Parathyroid adenoma (tissue), 2 donors: ENCODE measurements around the gene USP28.

Source experiments
- H2AFZ ChIP-seq: fragments of 300-600 bp; sonication (generic); one replicate; pipeline ENCODE4 v1.7.0; 2017; ENCODE audit warnings: antibody characterized with exemption, mild to moderate bottlenecking
- H3K27ac ChIP-seq: fragments of 300-600 bp; sonication (generic); one replicate; pipeline ENCODE4 v1.7.0; 2017
- H3K27me3 ChIP-seq: fragments of 300-600 bp; sonication (generic); one replicate; pipeline ENCODE4 v1.7.0; 2017; ENCODE audit warnings: low read length; ENCODE audit not compliant: control insufficient read depth, insufficient read depth
- H3K36me3 ChIP-seq: fragments of 300-600 bp; sonication (generic); one replicate; pipeline ENCODE4 v1.7.0; 2017; ENCODE audit warnings: low read length; ENCODE audit not compliant: control insufficient read depth, insufficient read depth
- H3K4me1 ChIP-seq: fragments of 300-600 bp; sonication (generic); one replicate; pipeline ENCODE4 v1.7.0; 2017; ENCODE audit warnings: control low read depth
- H3K4me2 ChIP-seq: fragments of 300-600 bp; sonication (generic); one replicate; pipeline ENCODE4 v1.7.0; 2017; ENCODE audit warnings: low read length
- H3K4me3 ChIP-seq: fragments of 300-600 bp; sonication (generic); one replicate; pipeline ENCODE4 v1.7.0; 2017; ENCODE audit warnings: low read depth, low read length
- H3K79me2 ChIP-seq: fragments of 300-600 bp; sonication (generic); one replicate; pipeline ENCODE4 v1.7.0; 2017; ENCODE audit warnings: control low read depth
- H3K9ac ChIP-seq: fragments of 300-600 bp; sonication (generic); one replicate; pipeline ENCODE4 v1.7.0; 2017; ENCODE audit warnings: mild to moderate bottlenecking
- H3K9me3 ChIP-seq: fragments of 300-600 bp; sonication (generic); one replicate; pipeline ENCODE4 v1.7.0; 2017; ENCODE audit warnings: low read length; ENCODE audit not compliant: control insufficient read depth
- CTCF ChIP-seq: fragments of 300-600 bp; sonication (generic); IDR thresholded peaks from one replicate; pipeline ENCODE4 v1.7.0; 2017; ENCODE audit warnings: antibody characterized with exemption, mild to moderate bottlenecking
- donor health status: primary hyperparathyroidism.

USP28 gene

DNA sequence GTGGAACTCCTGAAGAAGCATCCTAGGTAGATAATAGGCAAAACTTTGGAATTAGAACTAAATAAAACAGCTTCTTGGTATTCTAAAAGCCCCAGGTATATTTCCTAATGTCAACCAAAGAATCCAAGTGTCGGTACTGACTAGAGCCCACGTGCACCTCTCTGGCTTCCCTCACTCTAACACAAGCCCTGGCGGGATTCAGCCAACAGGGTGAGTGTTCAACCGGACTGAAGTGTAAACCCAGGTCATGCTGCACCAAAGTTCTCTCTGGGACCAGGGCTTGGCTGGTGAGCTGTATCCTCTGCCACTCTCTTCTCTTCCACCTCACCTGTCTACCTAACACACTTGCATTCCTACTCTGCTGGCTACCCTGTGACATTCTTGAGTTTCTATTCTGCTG is 40.1 kb downstream of the USP28 start:
- no peak for TF ChIP-seq CTCF
- no peak overlapping the region for H3K9ac ChIP-seq
- no peak overlapping the region for H3K27ac ChIP-seq
- H3K4me1 ChIP-seq: peaks cover 2% of the 10 kb centered on the region
- no peak overlapping the region for H3K4me2 ChIP-seq
- no peak overlapping the region for H3K4me3 ChIP-seq
- no peak overlapping the region for H2AFZ ChIP-seq
- H3K79me2 ChIP-seq: no peaks in the 10 kb centered on the region
- no peaks in the 10 kb centered on the region for H3K9me3 ChIP-seq
- no peaks in the 10 kb centered on the region for H3K27me3 ChIP-seq
- no peaks in the 10 kb centered on the region for H3K36me3 ChIP-seq

GRCh38 chr11:113833151-113833550 is 42.2 kb downstream of the USP28 start:
- Histone ChIP-seq H3K27me3 (no peaks in the 10 kb centered on the region), H3K9ac (no peak overlapping the region), H3K36me3 (no peaks in the 10 kb centered on the region), H3K79me2 (no peaks in the 10 kb centered on the region), H3K9me3 (no peaks in the 10 kb centered on the region), H3K4me2 (no peak overlapping the region), H3K4me1 (peaks cover 2% of the 10 kb centered on the region), H3K4me3 (no peak overlapping the region), H3K27ac (no peak overlapping the region), H2AFZ (no peak overlapping the region)
- no peak for TF ChIP-seq CTCF

DNA sequence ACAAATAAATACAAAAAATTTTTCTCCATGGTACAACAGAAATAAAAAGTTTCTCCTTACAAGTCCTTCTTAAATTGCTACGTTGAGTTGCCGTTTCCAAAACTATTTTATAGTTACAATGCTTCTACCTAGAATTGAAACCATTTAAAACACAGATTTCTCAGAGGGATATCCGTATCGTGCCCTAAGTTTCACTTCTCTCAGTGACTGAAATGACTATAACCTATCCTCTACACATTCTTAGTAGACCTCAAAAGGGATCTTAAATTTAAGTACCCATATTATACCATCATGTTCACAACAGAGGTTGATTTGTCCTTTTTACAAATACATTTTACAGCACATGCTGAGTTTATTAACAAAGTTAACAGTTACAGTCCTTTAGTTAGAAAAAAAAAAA is 44.1 kb downstream of the USP28 start:
- no peak overlapping the region for H2AFZ ChIP-seq
- no peaks in the 10 kb centered on the region for H3K79me2 ChIP-seq
- TF ChIP-seq CTCF: no peak
- no peaks in the 10 kb centered on the region for H3K27me3 ChIP-seq
- no peaks in the 10 kb centered on the region for H3K36me3 ChIP-seq
- H3K9me3 ChIP-seq: no peaks in the 10 kb centered on the region
- no peak overlapping the region for H3K27ac ChIP-seq
- H3K4me1 ChIP-seq: no peaks in the 10 kb centered on the region
- H3K4me3 ChIP-seq: no peak overlapping the region
- H3K4me2 ChIP-seq: no peak overlapping the region
- H3K9ac ChIP-seq: no peak overlapping the region

DNA sequence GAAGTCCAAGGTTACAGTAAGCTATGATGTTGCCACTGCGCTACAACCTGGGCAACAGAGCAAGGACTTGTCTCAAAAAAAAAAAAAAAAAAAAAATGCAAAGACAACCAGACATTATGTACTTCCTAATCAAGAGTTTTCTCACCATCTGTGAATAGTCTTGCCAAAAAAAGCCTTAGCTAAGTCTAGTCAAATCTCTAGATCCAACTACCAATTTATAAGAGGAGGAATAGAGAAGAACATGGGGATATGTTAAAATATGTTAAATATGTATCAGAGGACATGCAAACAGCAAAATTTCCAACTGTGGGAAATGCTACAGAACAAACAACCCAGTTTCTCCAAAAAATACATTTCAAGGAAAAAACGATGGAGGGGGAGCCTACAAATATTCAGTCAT is 45.6 kb downstream of the USP28 start:
- H2AFZ ChIP-seq: no peak overlapping the region
- no peaks in the 10 kb centered on the region for H3K9me3 ChIP-seq
- no peak overlapping the region for H3K27ac ChIP-seq
- no peaks in the 10 kb centered on the region for H3K36me3 ChIP-seq
- H3K4me1 ChIP-seq: no peaks in the 10 kb centered on the region
- no peak overlapping the region for H3K4me3 ChIP-seq
- no peaks in the 10 kb centered on the region for H3K27me3 ChIP-seq
- H3K9ac ChIP-seq: no peak overlapping the region
- H3K4me2 ChIP-seq: no peak overlapping the region
- no peaks in the 10 kb centered on the region for H3K79me2 ChIP-seq
- no peak for TF ChIP-seq CTCF

- no peak overlapping the region for H3K27ac ChIP-seq
- no peaks in the 10 kb centered on the region for H3K79me2 ChIP-seq
- TF ChIP-seq CTCF: no peak
- no peak overlapping the region for H2AFZ ChIP-seq
- no peaks in the 10 kb centered on the region for H3K36me3 ChIP-seq
- no peaks in the 10 kb centered on the region for H3K9me3 ChIP-seq
- no peak overlapping the region for H3K4me2 ChIP-seq
- H3K9ac ChIP-seq: no peak overlapping the region
- H3K4me3 ChIP-seq: no peak overlapping the region
- no peaks in the 10 kb centered on the region for H3K4me1 ChIP-seq
- H3K27me3 ChIP-seq: no peaks in the 10 kb centered on the region
Observed at GRCh38 chr11:113828191-113828590, 47.2 kb downstream of the USP28 start.
